Dermis microvascular lymphatic vessel endothelial cell (primary cell): ENCODE results near the gene C7orf33. TPM values are rescaled to one million over a fixed set of nuclear protein-coding genes. Genes with fewer than 3 reads are reported as not detected.

Experiments used
- DNase-seq, 2 donors: peaks; one replicate each; pipeline versions ENCODE4 v3.0.0 to v3.0.0-alpha.2; 2010; ENCODE audit warnings: low read depth in 2 of 2
- total RNA-seq: library from RNA; depleted of rRNA; stranded (reverse); fragments of >200 nt; gene quantifications from 2 replicates; pipeline ENCODE4 v1.2.1, GENCODE V29; 2014

C7orf33 gene
- total RNA-seq, 1 donor from 2014 or later = not detected

GRCh38 chr7:148626828-148627227 is 36.3 kb downstream of the C7orf33 start:
- no peak for DNase-seq

GRCh38 chr7:148628011-148628410 is 37.4 kb downstream of the C7orf33 start:
- DNase-seq = no peak

GRCh38 chr7:148630078-148630477 is 39.5 kb downstream of the C7orf33 start:
- no peak for DNase-seq

- no peak for DNase-seq
These were observed 43.2 kb downstream of the C7orf33 start for GRCh38 chr7:148633761-148634160.

GRCh38 chr7:148637094-148637493 is 46.5 kb downstream of the C7orf33 start:
- no peak for DNase-seq

DNA sequence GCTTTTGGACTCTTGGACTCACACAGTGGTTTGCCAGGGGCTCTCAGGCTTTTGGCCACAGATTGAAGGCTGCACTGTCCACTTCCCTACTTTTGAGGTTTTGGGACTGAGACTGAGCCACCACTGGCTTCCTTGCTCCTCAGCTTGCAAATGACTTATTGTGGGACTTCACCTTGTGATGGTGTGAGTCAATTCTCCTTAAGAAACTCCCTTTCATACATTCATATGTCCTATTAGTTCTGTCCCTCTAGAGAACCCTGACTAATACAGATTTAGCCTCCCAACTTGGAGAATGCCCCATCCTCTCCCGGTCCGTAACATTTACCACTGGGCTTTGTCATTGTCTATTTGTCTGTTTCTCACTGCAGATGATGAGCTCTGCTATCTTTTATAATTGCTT is 55.3 kb downstream of the C7orf33 start:
- no peak for DNase-seq

DNA sequence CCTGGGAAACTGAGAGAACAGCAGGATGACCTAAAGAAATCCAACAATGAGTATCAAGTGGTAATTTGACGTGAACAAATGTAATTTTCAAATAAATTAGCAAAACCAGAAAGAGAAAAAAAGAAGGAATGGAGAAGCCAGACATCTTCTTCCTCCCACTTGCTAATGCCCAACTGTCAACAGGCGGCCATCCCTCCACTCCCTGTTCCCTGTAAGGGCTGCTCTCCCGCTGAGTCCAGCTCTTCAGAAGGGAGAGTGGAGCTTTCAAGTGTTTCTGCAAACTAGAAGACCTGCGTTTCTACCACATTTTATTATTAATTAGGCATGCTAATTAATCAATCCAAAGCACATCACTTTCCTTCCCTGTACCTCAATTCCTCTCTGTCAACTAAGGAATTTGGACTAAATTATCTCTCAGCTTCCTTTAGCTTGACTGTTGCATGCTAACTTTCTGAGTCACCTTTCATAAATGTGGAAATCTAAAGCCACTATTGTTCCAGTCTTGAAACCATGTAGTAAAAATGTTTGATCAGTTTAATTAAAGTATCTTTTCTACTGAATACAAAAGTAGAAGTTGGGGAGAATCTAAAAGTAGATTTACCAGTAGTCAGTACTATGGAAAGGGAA is 59.8 kb downstream of the C7orf33 start:
- no peak for DNase-seq

- no peak for DNase-seq
These were observed 62.2 kb downstream of the C7orf33 start for GRCh38 chr7:148652773-148653172.

- no peak for DNase-seq
These were observed 67.4 kb downstream of the C7orf33 start for GRCh38 chr7:148657929-148658328.

DNA sequence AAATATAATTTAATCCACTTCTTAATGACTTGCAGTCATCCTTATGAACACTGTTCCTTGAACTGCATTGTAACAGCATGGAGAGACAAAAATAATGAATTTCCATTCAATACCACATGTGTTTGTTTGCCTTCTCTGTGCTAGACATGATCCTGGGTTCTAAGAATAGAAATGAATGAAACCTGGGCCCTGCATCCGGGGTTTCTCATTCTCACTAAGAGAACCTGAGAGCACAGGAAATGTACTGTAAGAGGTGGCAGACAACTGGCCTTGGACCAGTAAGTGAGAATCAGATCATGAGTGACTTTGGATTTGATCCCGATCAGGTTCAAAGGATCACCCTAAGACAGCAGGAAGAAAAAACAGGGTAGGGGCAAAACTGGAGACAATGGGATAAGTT is 70.9 kb downstream of the C7orf33 start:
- no peak for DNase-seq

DNA sequence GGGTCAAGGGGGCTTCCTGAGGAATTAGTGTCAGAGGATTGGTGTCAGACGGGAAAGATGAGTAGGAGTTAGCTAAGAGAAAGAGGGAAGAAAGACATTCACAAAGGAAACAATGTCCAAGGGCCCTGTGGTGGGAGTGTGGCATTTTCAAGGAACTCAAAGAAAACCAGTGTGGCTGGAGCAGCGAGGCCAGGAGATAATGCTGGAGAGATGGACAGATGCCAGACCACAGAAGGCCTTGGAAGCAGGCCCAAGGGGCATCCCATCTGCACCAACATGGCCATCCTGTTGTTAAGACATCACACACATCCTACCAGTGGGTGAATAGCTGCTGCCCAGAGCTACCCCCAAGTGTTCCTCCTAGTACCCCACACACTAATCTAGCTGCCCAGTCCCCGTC is 72.1 kb downstream of the C7orf33 start:
- DNase-seq = no peak

- DNase-seq = peak in 1 of 2 donors; percentile 54
These were observed 73.8 kb downstream of the C7orf33 start for GRCh38 chr7:148664324-148664723.

- no peak for DNase-seq
These were observed 74.7 kb downstream of the C7orf33 start for GRCh38 chr7:148665221-148665620.

Other genes with a start within 250 kb of the C7orf33 start
- gene CUL1, start 108.1 kb downstream of the C7orf33 start, total RNA-seq = 38.5 and 46.1 TPM in 2 replicates